Esophagus squamous epithelium (tissue), 4 donors: ENCODE measurements around the gene CDK2.

Experiments used
- POLR2A ChIP-seq, 4 donors: fragments of 450-650 bp; IDR thresholded peaks; one replicate each; pipeline ENCODE4 v1.6.1; 2017; ENCODE audit warnings: antibody characterized with exemption in 4 of 4, mild to moderate bottlenecking in 4 of 4, moderate library complexity in 3 of 4
- TF ChIP-seq, protein P1 (sequence below), 6 experiments: fragments of 450-650 bp in 4 of 6; fragments of 200-600 bp in 2 of 6; sonication (generic) in 2 of 6; IDR thresholded peaks; one replicate each; pipeline ENCODE4 v1.5.1; 2016 to 2019; ENCODE audit warnings: antibody characterized with exemption in 6 of 6, mild to moderate bottlenecking in 4 of 6, moderate library complexity in 4 of 6

DNA sequence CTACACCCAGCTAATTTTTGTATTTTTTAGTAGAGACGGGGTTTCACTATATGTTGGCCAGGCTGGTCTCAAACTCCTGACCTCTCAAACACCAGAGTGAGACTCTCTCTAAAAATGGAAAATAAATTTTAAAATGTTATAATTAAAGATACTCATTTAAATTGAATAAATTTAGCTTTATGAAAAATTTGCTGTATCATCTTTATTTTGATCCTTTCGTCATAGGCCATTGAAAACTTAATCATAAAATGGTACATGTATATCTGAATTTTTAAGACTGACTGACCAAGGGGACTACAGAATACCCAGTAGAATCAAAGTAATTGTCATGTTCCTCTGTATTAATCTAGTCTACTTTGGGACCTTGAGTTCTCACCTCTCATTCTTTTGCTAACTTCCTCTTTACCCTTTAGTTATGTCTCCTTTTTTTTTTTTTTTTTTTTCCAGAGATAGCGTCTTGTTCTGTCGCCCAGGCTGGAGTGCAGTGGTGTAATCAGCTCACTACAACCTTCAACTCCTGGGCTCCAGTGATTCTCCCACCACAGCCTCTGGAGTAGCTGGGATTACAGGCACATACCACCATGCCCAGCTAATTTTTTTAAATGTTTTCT lies 16.7 kb downstream of the CDK2 start:
- no peak for TF ChIP-seq POLR2A (IDR thresholded peaks at IDR 0.05)
- TF ChIP-seq, protein P1, sequence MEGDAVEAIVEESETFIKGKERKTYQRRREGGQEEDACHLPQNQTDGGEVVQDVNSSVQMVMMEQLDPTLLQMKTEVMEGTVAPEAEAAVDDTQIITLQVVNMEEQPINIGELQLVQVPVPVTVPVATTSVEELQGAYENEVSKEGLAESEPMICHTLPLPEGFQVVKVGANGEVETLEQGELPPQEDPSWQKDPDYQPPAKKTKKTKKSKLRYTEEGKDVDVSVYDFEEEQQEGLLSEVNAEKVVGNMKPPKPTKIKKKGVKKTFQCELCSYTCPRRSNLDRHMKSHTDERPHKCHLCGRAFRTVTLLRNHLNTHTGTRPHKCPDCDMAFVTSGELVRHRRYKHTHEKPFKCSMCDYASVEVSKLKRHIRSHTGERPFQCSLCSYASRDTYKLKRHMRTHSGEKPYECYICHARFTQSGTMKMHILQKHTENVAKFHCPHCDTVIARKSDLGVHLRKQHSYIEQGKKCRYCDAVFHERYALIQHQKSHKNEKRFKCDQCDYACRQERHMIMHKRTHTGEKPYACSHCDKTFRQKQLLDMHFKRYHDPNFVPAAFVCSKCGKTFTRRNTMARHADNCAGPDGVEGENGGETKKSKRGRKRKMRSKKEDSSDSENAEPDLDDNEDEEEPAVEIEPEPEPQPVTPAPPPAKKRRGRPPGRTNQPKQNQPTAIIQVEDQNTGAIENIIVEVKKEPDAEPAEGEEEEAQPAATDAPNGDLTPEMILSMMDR (IDR thresholded peaks at IDR 0.05), result no peak
